DMS153 (cell line): Measurements from ENCODE around the gene SCG5.

Source experiments
- DNase-seq: peaks from one replicate; lab custom pipeline; 2025; lab: John Stamatoyannopoulos, UW

The SCG5 gene

DNA sequence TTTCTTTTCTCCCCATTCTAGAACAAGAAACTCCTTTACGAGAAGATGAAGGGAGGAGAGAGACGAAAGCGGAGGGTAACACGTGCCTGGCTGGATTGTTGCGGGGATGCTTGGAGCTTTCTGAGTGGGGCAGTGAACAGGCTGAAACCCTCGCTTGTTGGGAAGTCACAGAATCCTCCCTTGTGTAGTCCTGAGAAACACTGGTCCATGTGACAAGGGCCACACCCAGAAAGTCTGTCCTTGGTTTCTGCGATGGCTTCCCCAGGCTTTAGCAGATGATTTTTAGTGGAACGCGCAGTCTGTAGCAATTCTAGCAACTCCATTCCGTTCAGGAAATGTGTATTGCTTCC is 50.2 kb downstream of the SCG5 start:
- DNase-seq: no peak

DNA sequence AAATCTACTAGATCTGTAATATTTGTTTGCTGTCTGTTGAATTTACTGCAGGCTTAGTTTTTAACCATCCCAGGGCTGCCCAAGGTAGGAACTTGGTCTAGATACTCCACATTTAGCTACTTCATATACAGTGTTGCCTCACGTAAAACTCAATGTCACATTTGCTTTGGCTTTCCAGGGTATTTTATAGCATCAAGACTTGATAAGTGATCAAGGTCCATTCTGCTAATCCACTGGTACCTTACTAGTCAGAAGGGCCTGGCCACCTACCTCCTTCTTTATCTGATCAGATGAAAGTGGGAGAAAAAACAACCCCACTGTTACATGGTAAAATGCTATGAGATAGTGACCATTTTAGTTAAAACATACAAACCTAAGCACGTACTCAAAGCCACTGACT is 50.8 kb downstream of the SCG5 start:
- no peak for DNase-seq

DNA sequence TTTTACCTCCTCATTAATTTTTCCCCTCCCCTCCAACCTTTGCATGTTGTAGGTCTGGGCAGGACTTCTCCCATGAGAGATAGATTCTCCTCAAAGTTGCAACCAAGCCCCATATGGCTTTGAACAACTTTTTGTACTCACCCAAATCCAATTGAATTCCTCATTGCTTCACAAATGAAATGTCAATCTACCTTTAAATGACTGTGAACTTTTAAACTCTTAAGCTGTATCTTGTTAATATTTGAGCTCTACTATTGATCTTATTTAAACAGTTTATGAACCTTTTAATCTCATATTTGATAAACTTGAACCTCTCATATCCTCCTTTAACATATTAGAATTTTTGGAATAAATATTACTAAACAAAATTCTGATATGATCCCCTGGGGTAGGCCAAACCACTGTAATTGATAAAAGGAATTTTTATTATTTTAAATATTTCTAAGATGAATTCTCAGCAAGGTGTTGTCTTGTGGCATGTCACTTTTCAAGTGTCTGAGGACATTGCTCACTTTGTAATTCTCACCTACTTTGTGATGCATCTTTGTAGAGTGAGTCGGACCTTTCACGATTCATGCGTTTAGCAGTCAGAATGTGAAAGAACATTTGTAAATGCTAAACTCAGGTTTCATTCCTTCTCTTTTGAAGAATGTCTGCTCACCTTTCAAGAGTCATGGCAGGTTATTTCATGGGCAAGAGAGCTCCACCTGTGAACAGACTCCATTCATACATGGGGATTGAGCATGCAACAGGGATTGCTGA is 52.9 kb downstream of the SCG5 start:
- DNase-seq: no peak

DNA sequence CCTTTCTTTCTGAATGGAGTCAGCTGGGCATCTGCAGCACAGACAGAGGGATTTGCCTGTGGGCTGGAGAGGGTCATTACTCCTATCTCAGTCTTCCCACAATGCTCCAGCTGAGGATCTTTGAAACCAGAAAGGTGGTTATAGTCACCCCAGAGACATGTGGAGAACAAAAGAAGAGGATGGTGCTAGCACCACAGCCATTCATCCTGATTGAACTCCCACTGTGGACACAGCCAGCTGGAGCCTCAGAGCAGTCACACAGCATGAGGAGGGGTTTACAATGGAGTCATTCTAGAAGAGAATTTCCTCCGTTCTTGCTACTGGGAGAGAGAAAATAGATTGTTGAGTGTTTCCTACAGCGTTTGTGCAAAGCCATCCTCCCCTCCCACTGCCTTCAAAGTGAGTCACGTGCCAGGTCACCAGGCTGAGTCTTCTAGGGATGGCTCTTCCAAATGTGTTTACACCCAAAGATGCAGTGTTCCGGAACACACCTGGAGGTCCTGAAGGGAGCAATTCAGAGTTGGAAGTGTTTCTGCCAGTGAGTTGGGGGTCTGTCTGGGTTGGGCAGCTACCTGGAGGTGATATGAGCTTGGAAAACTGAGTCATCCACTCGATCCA is 57.4 kb downstream of the SCG5 start:
- DNase-seq: no peak

DNA sequence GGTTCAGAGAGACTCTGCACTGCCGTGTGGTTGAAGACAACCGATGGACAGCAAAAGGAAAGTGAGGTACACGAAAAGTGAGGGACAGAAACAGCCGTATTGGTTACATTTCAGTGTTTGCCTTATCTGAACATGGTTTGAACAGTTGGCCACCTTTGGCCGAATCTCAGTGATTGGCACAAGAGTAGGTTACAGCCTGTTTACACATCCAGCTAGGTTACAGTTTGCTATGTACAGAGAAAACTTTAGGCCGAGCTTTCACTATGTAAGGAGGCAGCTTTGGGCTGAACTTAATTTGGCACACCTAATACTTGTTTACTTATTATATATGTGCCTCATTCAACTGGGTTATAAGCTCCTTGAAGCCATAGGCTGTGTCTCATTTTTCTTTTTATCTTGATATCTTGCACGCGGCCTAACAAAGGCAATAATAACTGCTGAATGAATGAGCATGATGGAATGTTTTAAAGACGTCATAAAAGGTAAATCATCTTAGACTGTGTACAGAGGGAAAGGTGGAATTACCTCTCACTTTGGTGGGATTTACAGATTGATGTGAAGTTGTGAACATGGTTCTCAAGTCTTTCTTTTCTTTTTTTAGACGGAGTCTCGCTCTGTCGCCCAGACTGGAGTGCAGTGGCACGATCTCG is 59.1 kb downstream of the SCG5 start:
- no peak for DNase-seq

DNA sequence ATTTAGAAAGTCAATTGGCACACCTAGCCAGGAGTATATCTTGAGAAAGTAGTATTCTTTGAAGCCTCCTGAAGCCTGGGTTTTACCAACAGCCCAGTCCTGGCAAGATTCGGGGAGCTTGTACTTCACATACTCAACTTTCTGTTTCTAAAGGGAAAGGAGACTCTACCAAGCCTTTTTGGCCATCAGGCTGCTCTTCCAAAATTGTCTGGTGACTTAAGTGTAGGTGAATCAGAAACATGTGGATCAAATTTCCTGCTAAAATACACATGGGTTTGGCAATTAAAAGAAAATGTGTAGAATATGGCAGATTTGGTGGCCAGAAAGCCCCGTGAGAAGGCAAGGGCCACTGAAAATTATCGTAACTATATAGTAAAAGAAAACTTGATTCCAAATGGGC is 60.4 kb downstream of the SCG5 start:
- no peak for DNase-seq

DNA sequence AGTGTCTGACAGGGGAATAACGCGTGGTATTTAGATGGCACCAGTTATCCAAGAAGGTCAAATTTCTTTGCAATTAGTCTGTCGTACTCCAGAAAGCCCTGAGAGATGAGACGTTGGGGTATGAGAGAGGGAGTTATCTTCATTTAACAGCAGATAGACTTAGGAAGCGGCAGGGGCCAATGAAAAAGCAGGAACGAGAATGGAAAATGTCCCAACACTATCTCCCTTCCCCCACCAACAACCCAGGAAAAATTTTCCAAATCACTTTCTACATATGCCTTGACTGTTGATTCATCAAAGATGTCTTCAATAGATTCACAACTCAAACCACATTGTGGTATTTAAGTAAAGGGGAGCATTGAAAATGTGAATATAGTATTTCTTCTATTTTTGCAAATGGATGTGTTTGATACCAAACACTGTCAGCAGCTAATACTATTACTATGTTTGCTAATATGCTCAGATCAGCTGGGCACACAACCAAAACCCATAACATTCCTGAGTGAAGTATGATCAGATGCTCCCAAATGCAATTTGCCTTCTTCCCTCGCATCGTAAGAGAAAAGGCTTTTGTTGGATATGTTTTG is 63.0 kb downstream of the SCG5 start:
- no peak for DNase-seq

DNA sequence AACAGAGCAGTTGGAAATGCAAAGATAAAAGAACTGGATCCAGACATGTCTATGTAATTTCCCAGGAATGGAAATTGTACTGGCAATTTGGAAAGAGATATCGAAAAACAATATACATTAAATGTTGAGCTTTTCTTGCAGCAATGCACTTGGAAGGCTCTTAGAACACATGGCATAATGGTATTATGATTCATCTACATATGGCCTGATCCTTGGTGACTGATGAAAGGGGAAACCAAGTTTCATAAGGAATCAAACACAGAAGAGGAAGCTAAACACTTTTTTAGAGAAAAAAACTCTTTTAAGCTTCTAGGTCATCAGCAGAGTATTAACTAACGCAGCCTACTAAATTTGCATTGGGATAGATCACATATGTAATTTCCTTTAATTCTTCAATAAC is 63.9 kb downstream of the SCG5 start:
- DNase-seq: no peak

DNA sequence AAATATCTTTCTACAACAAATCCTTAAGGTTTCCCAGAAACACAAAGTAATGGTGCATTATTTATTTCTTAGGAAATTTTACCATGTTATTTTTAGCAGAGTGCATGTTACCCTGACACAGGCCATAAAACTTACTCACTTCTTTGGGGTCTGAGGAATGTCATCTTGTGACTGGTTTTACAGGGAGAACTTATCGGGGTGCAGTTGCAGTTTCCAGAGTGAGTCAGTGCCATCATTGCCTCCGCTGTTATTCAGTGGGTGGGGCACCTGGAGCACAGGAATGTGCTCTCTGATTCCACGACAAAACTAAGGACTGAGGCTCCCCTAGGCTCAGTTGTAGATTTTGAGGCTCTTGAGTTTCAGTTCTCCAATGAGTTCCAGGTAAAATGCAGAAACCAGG is 65.2 kb downstream of the SCG5 start:
- no peak for DNase-seq

DNA sequence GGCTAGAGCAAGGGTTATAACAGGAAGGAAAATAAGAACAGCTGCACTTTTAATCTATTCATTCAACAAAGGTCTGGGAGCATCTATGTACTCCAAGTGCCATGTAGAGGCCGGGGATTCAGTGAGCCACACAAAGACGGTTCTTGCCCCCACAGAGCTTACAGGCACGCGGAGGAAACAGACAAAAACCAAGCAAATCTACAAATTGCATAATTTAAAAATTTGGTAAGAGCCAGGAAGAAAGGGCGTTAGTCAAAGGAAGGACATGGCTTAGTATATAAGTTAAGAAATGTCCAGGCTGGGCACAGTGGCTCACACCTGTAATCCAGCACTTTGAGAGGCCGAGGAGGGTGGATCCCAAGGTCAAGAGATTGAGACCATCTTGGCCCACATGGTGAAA is 65.9 kb downstream of the SCG5 start:
- DNase-seq: no peak

DNA sequence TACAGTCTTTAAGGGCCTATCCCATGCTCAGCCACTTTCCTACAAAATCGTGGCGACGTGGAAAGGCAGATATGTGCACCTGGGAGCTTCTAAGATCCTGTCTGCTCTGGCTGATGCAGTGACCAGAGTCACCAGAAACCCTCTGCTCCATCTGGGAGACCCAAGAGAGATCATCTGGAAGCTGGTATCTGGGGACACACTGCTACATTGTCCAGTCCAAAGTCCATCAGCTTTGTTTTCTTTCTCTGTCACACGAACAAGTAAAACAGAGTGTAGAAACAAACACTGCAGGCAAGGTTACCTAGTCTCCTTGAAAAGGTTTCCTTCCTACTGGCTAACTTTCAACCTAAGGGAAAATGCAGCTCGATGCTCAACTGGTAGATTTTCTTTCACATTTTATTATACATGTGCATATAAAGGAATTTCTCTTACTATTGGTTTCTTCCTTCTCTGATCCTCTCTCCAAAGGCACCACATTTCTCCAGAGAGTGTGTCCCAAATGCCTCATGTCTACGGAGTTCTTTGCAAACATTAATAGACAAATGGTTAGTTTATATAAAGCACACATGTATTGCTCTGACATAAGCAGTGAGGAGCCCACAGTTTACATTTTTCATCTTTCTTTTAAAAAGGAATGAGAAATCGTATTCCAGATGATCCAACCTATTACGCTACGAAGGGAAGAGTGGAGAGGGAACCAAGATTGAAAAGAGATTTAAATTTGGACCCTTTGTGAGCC is 68.0 kb downstream of the SCG5 start:
- DNase-seq: no peak

DNA sequence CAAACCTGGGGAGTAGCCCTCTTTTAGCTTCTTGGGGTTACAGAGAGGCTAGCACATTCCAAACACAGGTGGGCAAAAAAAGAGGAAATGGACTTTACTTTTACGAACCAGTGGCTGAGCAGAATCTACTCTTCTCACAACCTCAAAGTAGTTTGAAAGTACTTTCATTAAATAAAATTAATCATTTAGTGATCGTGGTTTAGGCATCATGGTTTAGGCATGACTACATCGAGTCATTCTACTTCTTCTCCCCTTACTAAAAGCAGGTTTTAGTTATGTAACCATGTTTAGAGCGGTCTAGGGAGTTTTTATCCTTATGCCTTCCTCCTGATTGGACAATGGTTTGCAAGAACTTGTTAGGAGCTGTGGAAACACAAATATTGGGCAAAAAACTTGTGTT is 73.8 kb downstream of the SCG5 start:
- no peak for DNase-seq

DNA sequence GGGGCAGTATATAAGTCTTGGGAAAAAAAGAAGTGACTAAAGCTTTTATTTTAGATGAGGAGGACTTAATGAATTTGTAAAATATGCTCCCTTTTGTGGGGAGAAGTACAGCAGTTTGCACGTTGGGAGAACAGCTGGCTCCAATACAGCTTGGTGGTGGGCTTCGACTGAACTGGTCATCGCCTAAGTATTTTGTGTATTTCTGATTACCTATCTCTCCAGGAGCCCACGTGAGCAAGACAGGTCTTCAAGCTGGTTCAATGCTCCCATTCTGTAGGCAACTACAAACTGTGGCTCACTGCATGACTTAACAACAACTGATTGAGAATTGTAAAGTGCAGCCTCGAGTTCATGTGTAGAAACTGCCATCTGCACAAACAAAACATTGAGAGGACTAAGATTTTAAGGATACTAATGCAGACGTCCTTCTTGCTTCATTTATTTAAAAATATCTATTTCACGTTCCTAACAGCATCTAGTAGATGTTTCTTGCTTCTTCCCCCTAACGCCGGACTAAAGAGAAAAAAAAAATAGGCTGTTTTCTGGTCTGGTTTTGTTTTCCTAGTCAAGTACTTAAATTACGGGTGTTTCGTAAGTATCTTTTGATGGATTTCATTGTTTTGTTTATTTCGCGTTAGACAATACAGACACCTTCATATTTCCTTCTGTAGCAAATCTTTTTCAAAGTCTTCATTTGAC is 74.9 kb downstream of the SCG5 start:
- no peak for DNase-seq

DNA sequence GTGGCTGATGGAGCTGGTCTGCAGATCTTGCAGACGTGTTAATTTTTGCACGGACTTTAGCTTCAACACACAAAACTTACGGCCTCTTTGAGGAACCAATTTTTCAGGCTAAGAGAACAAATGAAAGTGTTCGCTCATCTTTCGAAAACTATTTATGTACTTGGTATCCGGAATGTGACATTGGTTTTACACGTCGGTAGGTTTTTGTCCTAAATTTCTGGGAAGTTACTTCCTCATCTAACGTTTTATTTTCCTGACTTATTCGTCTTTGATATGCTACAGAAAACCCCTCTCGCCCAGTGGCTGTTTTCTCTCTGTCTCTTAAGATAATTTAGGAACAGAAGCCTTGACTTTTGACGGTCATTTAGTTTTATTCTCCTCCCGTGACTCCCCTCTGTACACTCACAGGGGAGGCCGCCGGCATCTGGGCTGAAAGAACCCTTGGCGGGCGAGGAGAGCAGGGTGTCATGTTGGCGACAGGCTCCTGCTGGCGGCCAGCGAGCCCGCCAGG is 75.5 kb downstream of the SCG5 start:
- DNase-seq: no peak

DNA sequence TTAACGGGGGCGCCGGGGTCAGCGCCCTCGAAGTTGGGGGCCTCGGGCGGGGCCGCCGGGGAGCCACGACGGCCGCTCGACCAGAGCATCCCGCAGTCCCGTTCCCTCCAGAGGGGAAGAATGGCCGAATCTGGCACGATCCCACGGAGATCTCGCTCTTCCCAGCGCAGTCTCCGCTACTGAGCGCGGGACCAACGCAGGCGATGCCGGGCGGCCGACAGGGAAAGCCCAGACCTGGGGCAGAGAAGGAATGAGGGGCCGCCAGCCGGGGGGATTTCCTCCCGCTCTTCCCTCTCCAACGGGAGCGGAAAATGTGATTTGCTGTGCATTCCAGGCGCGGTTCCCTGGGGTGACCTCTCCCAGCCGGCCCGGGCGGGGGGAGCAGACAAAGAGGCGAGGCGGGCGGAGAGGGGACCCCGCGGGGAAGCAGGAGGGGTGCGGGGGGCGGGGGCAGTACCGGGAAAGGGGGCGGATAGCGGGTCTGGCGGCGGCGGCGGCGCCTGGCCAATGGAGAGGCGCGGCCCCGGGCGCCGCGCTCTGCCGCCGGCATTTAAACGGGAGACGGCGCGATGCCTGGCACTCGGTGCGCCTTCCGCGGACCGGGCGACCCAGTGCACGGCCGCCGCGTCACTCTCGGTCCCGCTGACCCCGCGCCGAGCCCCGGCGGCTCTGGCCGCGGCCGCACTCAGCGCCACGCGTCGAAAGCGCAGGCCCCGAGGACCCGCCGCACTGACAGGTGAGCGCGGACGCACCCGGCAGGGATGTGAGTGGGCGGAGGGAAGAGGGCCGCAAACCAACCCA is 76.1 kb downstream of the SCG5 start, which contains the start of gene GREM1:
GREM1 (plus strand) TSS at position 579 of the 801 bp plus-strand sequence. CDS start 12,687 bp downstream, outside the sequence.
- no peak for DNase-seq

DNA sequence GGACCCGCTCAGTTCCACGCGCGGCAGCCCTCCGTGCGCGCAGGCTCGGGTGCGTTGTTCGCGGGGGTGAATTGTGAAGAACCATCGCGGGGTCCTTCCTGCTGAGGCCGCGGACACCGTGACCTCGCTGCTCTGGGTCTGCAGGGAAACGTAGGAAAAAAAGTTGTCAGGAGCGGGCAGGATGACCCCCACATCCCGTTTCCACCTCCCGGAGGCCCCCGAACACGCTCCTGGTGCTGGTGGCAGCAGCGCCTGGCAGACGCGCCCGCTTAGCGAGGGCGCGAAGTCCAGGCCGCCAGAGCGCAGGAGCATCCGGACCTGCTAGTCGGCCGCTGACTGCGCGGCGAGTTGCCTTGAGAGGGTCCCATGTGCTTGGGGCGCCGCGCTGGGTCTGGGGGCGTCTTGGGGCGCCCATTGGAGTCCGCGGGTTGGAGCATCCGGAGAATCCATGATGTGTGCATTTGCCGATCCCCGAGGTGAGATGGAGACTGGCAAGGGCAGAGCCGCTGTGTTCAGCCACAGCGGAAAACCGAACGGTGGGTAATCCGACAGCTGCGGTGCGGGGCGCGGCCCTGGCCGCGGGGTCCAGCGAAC is 76.8 kb downstream of the SCG5 start:
- DNase-seq: no peak

DNA sequence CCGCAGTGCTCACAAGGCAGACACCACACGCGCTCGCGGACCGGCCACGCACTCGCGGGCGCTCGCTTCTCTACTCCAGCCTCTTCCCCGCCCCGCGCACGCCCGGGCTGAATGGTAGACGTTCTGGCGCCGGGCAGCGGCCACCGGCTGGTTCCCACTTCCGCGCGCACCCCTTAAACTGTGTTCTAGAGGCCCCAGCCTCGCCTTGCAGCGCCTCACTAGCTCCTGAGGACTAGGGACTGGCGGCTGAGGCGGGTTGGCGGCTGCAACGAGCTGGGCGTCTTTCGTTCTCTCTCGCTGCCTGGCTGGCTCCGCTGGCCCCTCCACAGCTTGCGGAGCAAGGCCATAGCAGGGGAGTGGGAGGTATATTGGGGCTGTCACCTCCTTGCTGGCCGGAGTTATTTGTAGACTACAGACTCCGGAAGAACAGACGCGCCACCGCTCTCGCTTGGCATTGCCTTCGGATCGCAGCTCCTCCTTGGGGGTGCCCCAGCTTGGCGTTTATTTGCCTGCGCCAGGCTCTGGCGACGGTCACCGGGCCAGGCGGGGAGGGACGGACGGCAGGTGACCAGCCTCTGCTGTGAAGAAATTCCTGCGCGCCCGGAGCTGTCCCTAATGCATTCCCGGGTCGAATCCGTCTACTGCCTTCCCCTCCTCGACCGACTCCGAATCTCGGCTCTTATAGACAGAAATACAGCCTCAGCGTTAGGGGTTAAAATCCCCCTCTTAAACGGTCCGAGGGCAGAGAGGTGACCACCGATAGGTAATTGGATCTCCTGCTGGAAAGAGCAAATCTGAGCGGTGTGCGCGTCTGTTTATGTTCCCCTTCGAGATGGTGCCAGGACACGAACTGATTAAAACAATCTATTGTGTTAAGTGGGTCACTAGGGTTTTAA is 77.6 kb downstream of the SCG5 start:
- no peak for DNase-seq

DNA sequence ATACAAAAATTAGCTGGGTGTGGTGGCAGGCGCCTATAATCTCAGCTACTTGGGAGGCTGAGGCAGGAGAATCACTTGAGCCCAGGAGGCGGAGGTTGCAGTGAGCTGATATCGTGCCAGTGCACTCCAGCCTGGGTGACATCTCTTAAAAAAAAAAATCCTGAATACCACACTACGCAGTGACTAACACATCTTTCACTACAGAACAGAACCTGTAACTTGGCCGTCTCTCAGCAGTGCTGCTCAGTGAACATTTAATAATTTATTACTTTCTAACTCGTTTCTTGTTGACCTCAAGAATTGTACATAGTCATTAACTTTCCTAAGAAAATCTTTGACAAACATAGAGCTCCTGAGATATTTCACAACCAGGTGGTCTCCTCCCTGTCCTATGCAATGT is 80.1 kb downstream of the SCG5 start:
- no peak for DNase-seq

DNA sequence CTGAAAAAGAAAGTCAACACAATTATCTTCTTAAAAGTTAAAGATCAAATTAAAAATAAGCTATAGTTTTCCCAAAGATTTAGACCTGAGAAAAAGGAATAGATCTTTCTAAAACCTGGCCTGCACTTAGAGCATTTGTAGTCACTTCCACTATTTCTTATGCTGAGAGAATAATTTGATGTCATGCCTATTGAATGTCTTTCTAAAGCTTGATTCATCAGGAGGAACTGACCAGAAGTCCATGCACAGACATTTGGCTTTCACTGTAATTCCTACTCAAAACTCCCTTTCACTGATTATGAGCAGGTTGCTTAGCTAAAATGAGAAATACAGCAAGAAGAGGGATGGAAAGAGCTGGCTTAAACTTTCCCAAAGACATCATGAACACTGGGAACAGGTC is 80.6 kb downstream of the SCG5 start:
- DNase-seq: no peak
